ENCODE measurements around the gene ANAPC13.

DNA sequence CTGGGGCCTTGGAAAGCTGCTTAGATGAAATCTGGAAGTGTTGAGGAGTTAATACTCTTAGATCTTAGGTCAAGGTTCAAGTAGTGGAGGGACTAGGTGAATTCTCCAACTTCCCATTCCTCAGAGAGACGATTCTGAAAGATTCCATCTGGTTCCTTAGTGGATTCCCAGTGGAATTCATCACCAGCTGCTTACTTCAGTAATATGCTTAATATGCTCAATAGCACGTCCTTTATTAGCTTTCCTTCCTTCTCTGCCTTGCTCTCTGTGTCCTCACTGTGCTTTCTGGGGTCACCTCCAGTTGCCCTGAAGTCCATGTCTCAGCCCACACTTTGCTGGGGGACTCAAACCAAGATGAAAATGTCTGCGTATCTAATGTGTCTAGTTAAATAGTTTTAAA, 31.1 kb upstream of the ANAPC13 start:
- TF ChIP-seq, protein P1, sequence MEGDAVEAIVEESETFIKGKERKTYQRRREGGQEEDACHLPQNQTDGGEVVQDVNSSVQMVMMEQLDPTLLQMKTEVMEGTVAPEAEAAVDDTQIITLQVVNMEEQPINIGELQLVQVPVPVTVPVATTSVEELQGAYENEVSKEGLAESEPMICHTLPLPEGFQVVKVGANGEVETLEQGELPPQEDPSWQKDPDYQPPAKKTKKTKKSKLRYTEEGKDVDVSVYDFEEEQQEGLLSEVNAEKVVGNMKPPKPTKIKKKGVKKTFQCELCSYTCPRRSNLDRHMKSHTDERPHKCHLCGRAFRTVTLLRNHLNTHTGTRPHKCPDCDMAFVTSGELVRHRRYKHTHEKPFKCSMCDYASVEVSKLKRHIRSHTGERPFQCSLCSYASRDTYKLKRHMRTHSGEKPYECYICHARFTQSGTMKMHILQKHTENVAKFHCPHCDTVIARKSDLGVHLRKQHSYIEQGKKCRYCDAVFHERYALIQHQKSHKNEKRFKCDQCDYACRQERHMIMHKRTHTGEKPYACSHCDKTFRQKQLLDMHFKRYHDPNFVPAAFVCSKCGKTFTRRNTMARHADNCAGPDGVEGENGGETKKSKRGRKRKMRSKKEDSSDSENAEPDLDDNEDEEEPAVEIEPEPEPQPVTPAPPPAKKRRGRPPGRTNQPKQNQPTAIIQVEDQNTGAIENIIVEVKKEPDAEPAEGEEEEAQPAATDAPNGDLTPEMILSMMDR (conservative IDR thresholded peaks at IDR 0.05; ENCODE audit: low read depth, low read length), result no peak
- no peak for TF ChIP-seq EZH2 (IDR thresholded peaks at IDR 0.05; ENCODE audit: borderline replicate concordance, low read depth, low read length, poor library complexity, severe bottlenecking)

Measured in A673 (cell line).